Suppressor macrophage (primary cell): ENCODE results near the gene CALHM5.
A peak's percentile ranks its signal among the peaks of the same experiment; 100 is the strongest.

Experiments
- DNase-seq, 4 experiments: peaks; one replicate each; pipeline ENCODE4 v3.0.0-alpha.2; 2020 to 2022

The CALHM5 gene

GRCh38 chr6:116508527-116508926 is 2.9 kb upstream of the CALHM5 start:
- no peak for DNase-seq

GRCh38 chr6:116512111-116512559 is 696 bp downstream of the CALHM5 start:
- no peak for DNase-seq

DNA sequence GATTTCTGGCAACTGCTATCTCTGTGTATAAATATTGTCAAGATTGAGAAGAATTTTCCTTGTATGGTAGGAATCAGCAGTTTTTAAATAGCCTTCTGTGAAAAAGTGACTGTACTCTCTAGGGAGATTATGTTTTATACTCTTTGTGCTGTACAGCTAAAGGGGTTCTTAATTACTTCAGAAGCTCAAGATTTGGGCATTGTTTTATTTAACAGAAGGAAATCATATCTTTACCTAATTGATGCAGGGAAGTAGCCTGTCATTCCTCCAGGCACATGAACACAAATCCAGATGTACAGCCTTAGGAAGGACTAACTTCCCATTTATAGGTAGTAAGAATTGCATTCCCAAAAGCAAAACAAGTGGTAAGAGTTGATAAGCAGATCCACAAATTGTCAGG is 1.3 kb downstream of the CALHM5 start:
- no peak for DNase-seq

DNA sequence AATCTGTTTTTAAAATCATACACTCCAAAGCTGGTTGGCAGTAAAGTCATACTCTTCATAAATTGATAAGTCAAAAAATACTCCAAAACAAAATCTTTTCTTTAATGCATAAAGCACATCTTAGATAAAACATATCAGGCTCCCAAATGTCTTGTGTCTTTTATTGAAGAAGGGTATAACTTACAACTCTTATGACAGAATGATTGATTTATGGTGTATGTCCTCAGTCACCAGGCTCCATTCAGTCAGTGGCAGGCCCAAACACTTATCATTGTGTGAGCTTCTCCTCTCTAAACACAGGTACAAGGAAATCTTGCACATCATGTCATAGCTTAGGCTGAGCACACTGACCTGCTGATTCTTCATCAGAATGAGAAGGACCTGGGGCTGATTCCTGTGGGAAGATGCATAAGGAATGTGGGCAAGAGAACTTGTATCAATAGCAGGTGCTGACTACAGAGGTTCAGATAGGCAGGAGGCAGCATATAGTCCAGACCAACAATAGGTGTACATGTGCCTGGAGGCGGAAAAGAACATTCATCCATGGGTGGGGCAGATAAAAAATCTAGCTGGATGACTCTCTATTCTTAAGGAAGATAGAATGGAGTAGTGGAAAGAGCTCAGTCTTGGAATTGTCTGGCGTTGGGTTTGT is 1.9 kb downstream of the CALHM5 start:
- DNase-seq: no peak

GRCh38 chr6:116514111-116514510 is 2.7 kb downstream of the CALHM5 start:
- no peak for DNase-seq

GRCh38 chr6:116515141-116515540 is 3.7 kb downstream of the CALHM5 start:
- DNase-seq: no peak

DNA sequence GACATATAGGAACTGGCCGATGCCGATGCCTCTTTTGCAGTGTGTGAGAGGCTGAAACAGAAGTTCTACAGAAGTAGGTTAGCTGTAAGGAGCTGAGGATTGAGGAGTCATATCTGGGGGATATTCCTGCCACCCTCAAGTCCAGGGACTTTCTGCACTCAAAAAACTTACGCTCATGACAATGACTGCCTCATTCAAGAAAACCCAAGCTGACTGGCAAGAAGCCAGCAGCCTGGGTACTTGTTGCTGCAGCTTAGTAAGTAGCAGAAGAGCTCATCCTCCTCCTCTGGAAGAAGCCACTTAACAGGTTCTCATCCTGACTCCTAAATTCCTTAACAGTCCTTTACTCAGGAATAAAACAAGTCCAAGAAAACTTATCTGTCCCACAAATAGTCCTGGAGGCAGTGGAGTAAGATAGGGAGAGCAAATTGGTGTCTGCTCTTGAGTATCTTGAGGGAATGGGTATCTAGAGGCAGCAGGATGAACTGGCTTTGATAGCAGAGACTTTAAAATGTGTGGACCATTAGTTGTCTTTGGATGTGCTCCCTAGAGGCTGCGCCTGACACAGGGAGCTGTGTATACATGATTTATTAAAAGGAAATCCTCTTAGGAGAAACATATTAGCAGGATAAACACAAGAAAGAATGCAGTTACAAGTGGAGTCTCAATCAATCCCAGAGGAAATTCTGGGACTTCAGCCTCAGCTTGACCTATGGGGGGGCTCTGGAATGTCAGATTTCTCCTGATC is 7.4 kb downstream of the CALHM5 start:
- DNase-seq: no peak

DNA sequence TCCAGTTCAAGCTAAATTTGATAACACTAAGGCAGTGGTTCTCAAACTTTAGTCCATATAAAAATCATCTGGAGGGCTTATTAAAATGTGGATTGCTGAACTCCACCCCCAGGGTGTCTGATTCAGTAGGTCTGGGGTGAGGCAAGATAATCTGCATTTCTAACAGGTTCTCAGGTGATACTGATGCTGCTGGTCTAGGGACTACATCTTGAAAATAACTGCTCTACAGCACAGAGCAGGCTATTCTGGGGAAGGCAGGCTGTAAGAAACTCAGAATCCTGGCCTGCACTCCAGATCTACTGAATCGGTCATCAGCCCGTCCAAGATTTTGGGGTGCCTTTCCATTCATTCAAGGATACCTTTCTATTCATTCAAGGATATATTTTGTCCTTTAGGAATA is 11.5 kb downstream of the CALHM5 start:
- no peak for DNase-seq

DNA sequence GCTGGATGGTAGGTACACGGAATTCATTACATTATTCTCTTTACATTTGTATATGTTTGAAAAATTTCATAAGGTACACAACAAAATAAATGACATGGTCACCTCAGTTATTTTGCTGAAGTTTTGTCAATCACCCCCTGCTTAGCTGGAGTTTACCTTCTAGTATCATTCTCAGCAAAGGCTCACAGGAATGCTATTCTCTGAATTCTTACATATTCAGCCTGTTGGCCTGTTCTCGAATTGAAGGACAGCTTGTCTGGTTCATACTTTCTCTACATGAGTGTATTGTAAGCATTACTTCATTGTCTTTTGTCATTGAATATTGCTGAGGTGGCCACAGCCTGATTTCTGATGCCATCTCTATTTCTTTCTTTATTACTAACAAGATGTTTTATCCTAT is 12.8 kb downstream of the CALHM5 start:
- DNase-seq: no peak

GRCh38 chr6:116528133-116528532 is 16.7 kb downstream of the CALHM5 start:
- no peak for DNase-seq

DNA sequence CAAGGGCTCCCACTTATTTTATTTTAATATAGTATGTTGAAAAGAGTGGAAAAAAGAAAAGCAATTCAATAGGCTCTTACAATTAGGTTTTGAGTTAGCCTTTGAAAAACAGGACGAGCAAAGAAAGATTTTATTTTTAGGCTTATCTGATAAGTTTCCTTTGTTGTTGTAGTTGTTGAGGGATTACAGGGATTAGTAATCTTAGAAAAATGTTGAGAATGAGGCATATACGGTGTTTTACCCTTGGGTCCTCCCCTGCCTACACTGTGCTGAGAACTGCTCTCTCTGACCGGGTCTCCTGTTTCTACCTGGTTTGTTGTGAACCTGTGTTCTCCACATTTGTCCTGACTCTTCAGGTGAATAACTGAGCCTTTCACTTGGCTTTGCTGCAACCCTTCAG is 17.3 kb downstream of the CALHM5 start:
- no peak for DNase-seq

GRCh38 chr6:116529466-116530290 is 18.2 kb downstream of the CALHM5 start:
- peak in 2 of 4 experiments; percentile 66 to 69 for DNase-seq

- DNase-seq: no peak
Observed at GRCh38 chr6:116530436-116530835, 19.0 kb downstream of the CALHM5 start.

- DNase-seq: peak; percentile 79 to 88 (median 84)
Observed at GRCh38 chr6:116531675-116532570, 20.5 kb downstream of the CALHM5 start.

DNA sequence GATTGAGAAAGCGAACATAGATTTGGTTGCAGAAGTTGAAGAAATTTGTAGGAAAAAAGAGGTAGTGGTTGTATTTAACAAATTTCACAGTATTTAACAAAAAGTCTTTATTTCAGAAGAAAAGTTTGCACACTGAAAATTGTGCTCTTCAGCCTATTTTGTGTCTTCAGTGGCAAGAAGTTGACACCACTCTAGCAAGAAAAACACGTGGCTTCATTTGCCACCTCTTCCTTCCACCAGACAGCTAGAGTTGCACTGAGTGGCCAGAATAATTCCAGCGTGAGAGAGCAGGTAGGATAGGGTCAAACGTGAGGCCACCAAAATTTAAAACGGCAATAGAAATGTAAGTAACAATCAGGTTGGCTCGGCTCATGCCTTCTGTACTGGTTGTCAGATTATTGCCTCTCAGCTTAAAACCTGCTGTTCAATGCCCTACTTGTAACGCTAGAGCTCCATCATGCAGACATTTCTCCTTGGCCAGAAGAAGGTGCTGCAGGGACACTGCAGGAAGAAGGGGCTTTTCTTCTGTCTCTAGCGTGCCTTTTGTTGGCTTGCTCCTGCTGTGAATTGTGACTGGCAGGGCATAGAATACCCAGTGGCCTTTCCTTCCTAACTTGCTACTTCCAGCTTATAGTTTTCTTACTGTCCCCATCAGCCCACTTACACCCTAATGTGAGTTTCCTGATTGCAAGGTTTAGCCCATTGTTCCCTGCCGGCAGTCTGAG is 22.0 kb downstream of the CALHM5 start:
- DNase-seq: peak in 1 of 4 experiments; percentile 10

DNA sequence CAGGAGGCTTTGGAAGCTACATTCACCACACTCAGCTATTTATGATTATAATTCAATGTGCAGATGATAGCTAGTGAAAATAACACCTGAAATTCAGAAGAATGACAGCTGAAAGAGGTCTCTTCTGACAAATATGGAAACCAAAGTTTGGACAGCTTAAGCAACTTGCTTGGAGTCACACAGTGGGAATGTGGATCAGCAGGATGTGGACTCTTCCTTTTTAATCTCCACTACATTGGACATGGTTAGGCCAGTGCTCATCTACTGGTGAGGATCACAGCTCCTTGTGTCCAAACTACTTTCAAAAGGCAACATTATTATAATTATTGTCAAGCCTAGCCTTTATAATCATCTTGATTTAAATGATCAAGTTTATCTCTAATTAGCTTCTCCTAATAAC is 23.7 kb downstream of the CALHM5 start:
- DNase-seq: no peak

GRCh38 chr6:116536216-116536621 is 24.8 kb downstream of the CALHM5 start:
- peak; percentile 58 to 87 (median 78) for DNase-seq

DNA sequence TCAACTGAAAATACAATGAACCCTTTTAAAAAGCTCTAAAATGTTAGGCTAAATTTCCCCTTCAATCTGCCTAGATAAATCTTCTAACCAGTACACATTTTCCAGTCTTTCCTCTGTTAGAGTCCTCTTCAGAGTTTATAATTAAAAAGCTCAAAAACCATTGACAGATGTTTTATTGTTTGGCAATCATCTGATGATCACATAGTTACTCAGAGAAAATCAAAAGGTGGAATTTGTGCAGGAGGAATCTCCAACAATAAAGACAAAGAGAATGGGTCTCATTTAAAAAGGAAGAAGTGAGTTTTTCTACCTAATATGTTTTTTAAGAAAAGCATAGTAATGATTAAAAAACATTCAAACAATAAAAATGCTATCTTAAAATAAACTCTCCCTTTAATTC is 31.0 kb downstream of the CALHM5 start:
- no peak for DNase-seq

GRCh38 chr6:116543149-116543548 is 31.7 kb downstream of the CALHM5 start:
- DNase-seq: no peak

- no peak for DNase-seq
Observed at GRCh38 chr6:116545651-116546050, 34.2 kb downstream of the CALHM5 start, which contains the start of gene TRAPPC3L. TSS of gene TRAPPC3L (minus strand) at chr6:116545684. CDS start at chr6:116545514, 170 bp downstream.

DNA sequence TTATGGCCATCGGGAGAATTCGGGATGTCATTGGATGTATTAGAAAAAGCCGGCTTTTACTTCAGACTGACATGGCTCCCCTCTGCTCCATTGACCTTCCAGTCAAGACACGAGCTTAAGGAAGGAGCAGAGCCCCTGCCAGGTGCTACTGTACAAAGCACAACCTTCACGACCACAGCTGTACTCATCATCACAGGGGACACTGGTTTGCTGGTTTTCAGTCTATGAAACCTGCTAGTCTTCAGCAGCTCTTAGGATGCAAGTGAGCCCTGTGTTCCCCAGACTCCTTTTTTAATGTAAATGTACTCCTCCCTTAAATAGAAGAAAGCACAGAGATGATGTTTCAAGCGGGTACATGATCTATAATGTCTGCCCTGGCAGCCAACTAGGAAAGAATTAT is 35.9 kb downstream of the CALHM5 start:
- DNase-seq: no peak
